Lower leg skin (tissue), 4 donors: Measurements from ENCODE around the gene SLC28A1. TPM values are rescaled to one million over a fixed set of nuclear protein-coding genes. Genes with fewer than 3 reads are reported as not detected.

Experiments used
- DNase-seq, 2 donors: peaks; one replicate each; pipeline ENCODE4 v3.0.0-alpha.2; 2019; ENCODE audit warnings: low spot score in 2 of 2
- H3K4me3 ChIP-seq: fragments of 200-600 bp; sonication (generic); 2 replicates; pipeline ENCODE4 v1.5.1; 2017; ENCODE audit warnings: mild to moderate bottlenecking, low read depth; ENCODE audit not compliant: poor library complexity, severe bottlenecking
- POLR2A ChIP-seq, 2 donors: fragments of 450-650 bp; IDR thresholded peaks; one replicate each; pipeline ENCODE4 v1.6.1; 2016 to 2017; ENCODE audit warnings: antibody characterized with exemption in 2 of 2, mild to moderate bottlenecking in 1 of 2, moderate library complexity in 1 of 2
- WGBS, 2 donors: methylation state at CpG; one replicate each; pipeline ENCODE4 v1.1.5; 2018; 5-methylcytosine and 5-hydroxymethylcytosine counted together
- intact Hi-C: fragments of 100-400 bp; cut with DNase I; formaldehyde crosslinking; loops from one replicate; pipeline ENCODE4 v1.15.0; 2023; ENCODE audit warnings: low total_unique reads
- total RNA-seq, 4 donors: library from RNA; depleted of rRNA; stranded (reverse); fragments of >200 nt; gene quantifications; one replicate each; pipeline ENCODE4 v1.1.0, GENCODE V29; 2016
- TF ChIP-seq, protein P1 (sequence below), 3 donors: fragments of 450-650 bp; IDR thresholded peaks; one replicate each; pipeline ENCODE4 v1.5.1; 2016; ENCODE audit warnings: antibody characterized with exemption in 3 of 3, mild to moderate bottlenecking in 3 of 3, moderate library complexity in 2 of 3

Gene SLC28A1
- total RNA-seq, 4 donors from 2014 or later, result not detected

DNA sequence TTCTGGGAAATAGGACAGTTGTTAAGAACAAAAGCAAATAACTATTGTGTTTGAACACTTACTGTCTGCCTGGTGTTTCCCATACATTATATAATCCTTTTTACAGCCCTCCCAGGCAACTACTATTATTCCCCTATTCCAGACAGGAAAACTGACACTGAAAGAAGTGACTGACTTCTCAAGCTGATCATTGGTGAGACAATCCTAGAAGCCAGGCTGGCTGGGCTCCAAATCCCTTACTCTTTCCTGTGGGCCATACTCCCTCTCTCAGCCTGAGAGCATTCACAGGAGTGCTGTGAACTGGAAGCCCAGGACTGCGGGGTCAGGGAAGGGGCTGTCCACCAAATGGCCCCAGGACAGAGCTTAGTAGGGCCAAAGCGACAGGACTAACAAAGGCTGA is 58.0 kb downstream of the SLC28A1 start:
- 83 to 87% methylated on average over 2 of the region's 2 CpGs for WGBS, 2 donors
- H3K4me3 ChIP-seq, result no peak overlapping the region
- TF ChIP-seq POLR2A (IDR thresholded peaks at IDR 0.05), result no peak
- TF ChIP-seq, protein P1, sequence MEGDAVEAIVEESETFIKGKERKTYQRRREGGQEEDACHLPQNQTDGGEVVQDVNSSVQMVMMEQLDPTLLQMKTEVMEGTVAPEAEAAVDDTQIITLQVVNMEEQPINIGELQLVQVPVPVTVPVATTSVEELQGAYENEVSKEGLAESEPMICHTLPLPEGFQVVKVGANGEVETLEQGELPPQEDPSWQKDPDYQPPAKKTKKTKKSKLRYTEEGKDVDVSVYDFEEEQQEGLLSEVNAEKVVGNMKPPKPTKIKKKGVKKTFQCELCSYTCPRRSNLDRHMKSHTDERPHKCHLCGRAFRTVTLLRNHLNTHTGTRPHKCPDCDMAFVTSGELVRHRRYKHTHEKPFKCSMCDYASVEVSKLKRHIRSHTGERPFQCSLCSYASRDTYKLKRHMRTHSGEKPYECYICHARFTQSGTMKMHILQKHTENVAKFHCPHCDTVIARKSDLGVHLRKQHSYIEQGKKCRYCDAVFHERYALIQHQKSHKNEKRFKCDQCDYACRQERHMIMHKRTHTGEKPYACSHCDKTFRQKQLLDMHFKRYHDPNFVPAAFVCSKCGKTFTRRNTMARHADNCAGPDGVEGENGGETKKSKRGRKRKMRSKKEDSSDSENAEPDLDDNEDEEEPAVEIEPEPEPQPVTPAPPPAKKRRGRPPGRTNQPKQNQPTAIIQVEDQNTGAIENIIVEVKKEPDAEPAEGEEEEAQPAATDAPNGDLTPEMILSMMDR (IDR thresholded peaks at IDR 0.05), result no peak
- no peak for DNase-seq
- intact Hi-C loops, result no loop called here

DNA sequence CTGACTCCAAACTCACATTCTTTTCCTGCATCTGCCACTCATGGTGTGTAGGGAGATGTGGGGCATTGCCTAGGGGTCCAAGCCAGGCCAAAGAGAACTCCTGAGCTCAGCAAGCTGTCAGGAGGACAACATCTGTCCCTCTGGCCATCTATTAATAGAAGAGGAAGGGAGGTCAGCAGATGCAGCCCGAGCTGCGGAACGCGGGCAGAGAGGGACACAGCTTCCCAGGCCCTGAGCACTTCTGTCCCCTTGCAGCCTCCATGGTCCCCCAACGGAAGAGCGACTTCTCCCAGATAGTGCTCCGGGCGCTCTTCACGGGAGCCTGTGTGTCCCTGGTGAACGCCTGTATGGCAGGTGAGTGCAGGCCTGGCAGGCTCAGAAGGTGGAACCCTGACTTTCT is 59.8 kb downstream of the SLC28A1 start:
- TF ChIP-seq, protein P1 (IDR thresholded peaks at IDR 0.05), result no peak
- no peak for TF ChIP-seq POLR2A (IDR thresholded peaks at IDR 0.05)
- intact Hi-C loops, result no loop called here
- no peak for DNase-seq
- 77 to 94% methylated on average over 10 of the region's 10 CpGs for WGBS, 2 donors
- no peak overlapping the region for H3K4me3 ChIP-seq

DNA sequence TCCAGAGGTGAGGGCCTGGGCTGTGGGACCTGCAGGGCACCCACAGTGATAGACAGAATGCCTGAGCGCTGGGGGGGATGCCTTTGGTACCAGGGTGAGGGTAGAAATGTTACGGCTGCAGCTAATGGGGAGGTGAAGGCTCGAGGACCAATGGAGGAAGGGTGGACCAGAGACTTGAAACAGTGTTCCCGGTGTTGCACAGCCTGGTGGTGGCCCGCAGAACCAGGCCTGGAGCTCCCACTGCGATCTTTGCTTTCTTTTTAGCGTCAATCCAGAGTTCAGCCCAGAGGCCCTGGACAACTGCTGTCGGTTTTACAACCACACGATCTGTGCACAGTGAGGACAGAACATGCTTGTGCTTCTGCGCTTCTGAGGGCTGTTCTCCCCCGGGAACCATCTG is 60.4 kb downstream of the SLC28A1 start:
- WGBS, 2 donors, result 87 to 92% methylated on average over 11 of the region's 11 CpGs
- intact Hi-C loops, result no loop called here

DNA sequence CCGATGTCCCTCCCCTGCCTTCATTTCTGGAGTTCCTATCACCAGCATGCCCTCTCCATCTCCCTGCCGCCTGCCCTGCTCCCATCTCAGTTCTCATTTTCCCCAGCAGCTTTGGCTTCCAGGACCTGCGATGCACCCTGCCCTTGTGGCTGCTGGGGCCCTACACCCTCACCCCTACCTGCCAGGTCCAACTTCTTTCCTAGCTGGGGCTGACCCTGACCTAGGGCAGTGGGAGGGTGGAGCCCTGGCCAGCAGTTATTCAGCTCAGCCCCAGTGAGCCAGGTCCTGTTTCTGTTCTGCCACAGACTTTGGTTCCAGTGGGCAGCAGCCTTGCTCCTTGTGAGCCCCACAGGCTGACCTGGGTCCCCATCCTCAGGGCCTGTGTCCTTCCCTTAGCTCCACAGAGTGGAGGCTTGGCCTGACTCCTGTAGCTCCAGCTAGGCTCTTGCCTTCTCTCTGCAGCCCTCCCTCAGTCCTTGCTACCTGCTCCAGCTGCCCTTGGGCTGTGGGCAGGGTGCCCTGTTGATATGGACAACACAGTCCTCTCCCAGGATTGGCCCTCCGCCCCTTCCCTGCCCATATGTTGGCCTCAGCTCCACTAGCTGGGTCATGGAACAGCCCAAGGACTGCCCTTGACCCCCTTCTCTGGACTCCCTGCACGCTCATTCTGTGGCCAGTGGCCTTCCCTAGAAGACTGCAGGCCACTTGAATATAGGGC is 62.5 kb downstream of the SLC28A1 start:
- intact Hi-C loops, result no loop called here
- WGBS, 2 donors, result 88 to 90% methylated on average over 5 of the region's 5 CpGs
- DNase-seq, result no peak

More for the DNA sequence above, 60.4 kb downstream of the SLC28A1 start:
- TF ChIP-seq POLR2A (IDR thresholded peaks at IDR 0.05), result no peak
- TF ChIP-seq, protein P1 (IDR thresholded peaks at IDR 0.05), result no peak
- no peak overlapping the region for H3K4me3 ChIP-seq
- DNase-seq, result no peak

DNA sequence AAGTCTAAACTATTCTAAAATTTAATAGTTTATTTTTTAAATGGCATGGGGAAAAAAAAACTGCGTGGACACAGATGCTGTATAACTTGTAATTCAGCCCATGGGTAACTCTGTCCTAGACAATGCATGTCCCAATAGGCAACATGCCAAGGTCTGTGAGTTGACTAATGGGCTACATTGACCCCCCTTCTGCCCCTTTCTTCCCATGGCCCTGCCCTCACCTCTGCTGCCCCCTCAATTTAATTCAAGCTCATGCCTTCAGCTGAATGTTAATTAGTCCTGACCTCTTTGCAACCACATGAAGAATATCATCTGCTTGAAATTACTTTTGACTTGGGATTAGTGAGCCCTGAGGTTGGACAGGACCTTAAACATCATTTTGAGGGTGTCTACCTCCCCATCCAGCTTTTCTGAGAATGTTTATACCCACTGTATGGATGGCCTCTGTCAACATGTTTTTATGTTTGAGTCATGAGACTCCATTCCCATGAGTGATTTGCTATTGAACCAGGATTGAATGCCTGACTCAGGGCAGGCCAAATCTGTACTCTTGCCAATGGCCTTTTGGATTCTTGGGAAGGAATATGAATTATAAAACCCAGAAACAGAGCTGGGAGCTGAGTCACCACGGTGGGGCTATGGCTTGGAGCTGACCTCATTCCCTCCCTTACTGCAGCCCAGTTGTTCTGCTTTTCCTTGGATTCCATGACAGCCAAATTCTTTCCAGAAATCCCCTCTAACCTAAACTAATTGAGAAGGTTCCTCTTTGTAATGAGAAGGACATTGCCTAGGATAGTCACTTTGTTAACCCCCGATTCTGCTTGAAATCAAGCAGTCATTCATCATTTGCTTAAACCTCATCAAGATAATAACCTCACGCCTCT is 63.7 kb downstream of the SLC28A1 start:
- intact Hi-C loops, result no loop called here
- no peak overlapping the region for H3K4me3 ChIP-seq
- DNase-seq, result peak in 1 of 2 donors; percentile 46
- no peak for TF ChIP-seq POLR2A (IDR thresholded peaks at IDR 0.05)
- TF ChIP-seq, protein P1 (IDR thresholded peaks at IDR 0.05), result no peak
- 53 to 60% methylated on average over 4 of the region's 4 CpGs for WGBS, 2 donors

More for the DNA sequence above, 62.5 kb downstream of the SLC28A1 start:
- H3K4me3 ChIP-seq, result no peak overlapping the region
- TF ChIP-seq, protein P1 (IDR thresholded peaks at IDR 0.05), result no peak
- no peak for TF ChIP-seq POLR2A (IDR thresholded peaks at IDR 0.05)
